COLO829 (cell line): ENCODE measurements around the gene WDHD1.
A peak's percentile ranks its signal among the peaks of the same experiment; 100 is the strongest.
"Not testable (repeated sequence)": the region's sequence is repeated elsewhere in the genome, so short reads cannot be mapped to it uniquely, and the experiment has no call there.

Source experiments
- DNase-seq: peaks from one replicate; pipeline ENCODE4 v3.0.0; 2012; ENCODE audit warnings: low spot score

WDHD1 gene

GRCh38 chr14:54952803-54953202 is 74.1 kb downstream of the WDHD1 start:
- not testable (repeated sequence) for DNase-seq

GRCh38 chr14:54947230-54947629 is 79.7 kb downstream of the WDHD1 start:
- no peak for DNase-seq

- no peak for DNase-seq
Measured at GRCh38 chr14:54946500-54946899, 80.4 kb downstream of the WDHD1 start.

- no peak for DNase-seq
Measured at GRCh38 chr14:54944737-54945391, 82.0 kb downstream of the WDHD1 start.

GRCh38 chr14:54942913-54943312 is 84.0 kb downstream of the WDHD1 start:
- no peak for DNase-seq

- DNase-seq, result no peak
Measured at GRCh38 chr14:54936816-54937215, 90.1 kb downstream of the WDHD1 start.

GRCh38 chr14:54935958-54936357 is 90.9 kb downstream of the WDHD1 start:
- DNase-seq, result no peak

- no peak for DNase-seq
Measured at GRCh38 chr14:54935100-54935499, 91.8 kb downstream of the WDHD1 start.

GRCh38 chr14:54933006-54933405 is 93.9 kb downstream of the WDHD1 start:
- no peak for DNase-seq

- no peak for DNase-seq
Measured at GRCh38 chr14:54931598-54932340, 95.1 kb downstream of the WDHD1 start.

- DNase-seq, result no peak
Measured at GRCh38 chr14:54931101-54931500, 95.8 kb downstream of the WDHD1 start.

GRCh38 chr14:54929556-54929955 is 97.3 kb downstream of the WDHD1 start:
- no peak for DNase-seq

GRCh38 chr14:54928216-54928615 is 98.7 kb downstream of the WDHD1 start:
- peak; percentile 28 for DNase-seq

GRCh38 chr14:54927551-54927950 is 99.3 kb downstream of the WDHD1 start:
- DNase-seq, result no peak

GRCh38 chr14:54926570-54926969 is 100.3 kb downstream of the WDHD1 start:
- not testable (repeated sequence) for DNase-seq

- no peak for DNase-seq
Measured at GRCh38 chr14:54922598-54922997, 104.3 kb downstream of the WDHD1 start.

GRCh38 chr14:54920052-54920451 is 106.8 kb downstream of the WDHD1 start:
- no peak for DNase-seq

GRCh38 chr14:54919330-54919729 is 107.6 kb downstream of the WDHD1 start:
- DNase-seq, result no peak

- DNase-seq, result no peak
Measured at GRCh38 chr14:54918427-54918826, 108.5 kb downstream of the WDHD1 start.

- no peak for DNase-seq
Measured at GRCh38 chr14:54916101-54916500, 110.8 kb downstream of the WDHD1 start.

GRCh38 chr14:54909817-54910558 is 116.9 kb downstream of the WDHD1 start:
- DNase-seq, result no peak

- not testable (repeated sequence) for DNase-seq
Measured at GRCh38 chr14:54908973-54909372, 117.9 kb downstream of the WDHD1 start.

GRCh38 chr14:54908190-54908589 is 118.7 kb downstream of the WDHD1 start:
- DNase-seq, result no peak
